Fibroblast of the conjunctiva (primary cell): ENCODE data around the gene EIF4ENIF1.
A peak's percentile ranks its signal among the peaks of the same experiment; 100 is the strongest.
"Not testable (repeated sequence)": the region's sequence is repeated elsewhere in the genome, so short reads cannot be mapped to it uniquely, and the experiment has no call there.

ENCODE experiments used
- DNase-seq: peaks from one replicate; pipeline ENCODE4 v3.0.0-alpha.2; 2010; ENCODE audit warnings: low read depth

The EIF4ENIF1 gene

DNA sequence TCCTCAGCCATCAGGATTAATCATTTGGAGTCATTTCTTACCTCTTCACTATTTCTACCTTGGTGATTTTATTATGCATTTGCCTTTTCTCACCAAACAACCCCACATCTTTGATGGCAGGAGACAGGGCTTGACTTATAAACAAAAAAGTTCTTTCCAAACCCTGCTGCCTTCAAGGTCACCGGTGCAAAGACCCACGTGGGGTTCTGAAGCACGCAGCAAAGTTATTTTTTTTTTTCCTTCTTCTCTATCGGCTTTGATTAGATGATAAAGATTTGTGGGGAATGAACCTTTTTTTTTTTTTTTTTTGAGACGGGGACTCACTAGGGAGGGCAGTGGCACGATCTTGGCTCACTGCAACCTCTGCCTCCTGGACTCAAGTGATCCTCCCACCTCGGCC is 46.1 kb downstream of the EIF4ENIF1 start:
- DNase-seq, result no peak

DNA sequence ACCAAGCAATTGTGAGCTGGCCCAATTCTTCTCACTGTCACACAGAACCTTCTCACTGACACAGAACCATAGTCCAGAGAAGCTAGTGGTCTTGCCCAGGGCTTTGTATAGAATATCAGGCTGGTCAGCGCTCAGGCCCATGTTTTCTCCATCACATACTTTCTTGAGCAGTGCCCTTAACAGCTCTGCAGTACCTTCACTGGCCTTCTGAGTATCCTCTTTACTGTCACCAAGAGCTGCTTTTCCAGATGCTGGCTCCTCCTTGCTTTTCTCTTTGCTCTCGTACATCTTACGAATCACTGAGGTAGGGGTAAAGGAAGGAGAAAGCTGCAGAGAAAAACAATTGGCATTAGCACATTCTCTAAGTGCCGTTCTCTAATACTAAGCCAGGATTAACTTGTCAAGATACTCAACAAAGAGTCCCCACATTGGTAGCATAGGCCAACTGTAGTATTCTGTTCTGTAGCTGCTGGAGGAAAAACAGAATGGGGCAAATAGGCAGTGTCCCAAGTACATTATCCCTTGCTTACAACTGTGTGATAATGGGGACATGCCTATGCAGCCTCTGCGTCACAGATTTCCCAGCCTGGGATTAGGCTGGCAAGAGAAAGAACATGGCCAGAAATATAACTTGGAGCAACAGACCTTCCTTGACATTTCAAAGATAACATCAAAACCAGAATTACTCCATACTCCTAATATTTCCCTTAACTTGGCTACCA is 46.7 kb downstream of the EIF4ENIF1 start:
- no peak for DNase-seq

DNA sequence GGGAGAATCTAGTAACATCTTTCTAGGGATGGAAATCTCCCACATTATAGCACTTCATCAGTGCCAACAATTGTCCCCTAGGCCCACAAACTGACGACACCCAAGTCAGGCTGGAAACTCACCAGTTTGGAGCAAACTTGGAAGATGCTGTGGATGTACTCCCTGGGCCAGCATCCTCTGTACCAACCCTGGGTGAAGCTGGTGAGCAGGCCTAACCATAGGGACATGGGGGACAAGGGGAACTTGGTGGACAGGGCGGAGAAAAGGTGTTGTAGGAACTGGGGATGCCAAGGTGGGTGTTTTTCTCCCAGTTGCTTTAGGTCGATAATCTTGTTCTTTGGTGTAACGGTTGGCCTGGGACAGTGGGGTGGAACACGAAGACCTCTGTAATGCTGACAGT is 48.0 kb downstream of the EIF4ENIF1 start:
- DNase-seq, result no peak

DNA sequence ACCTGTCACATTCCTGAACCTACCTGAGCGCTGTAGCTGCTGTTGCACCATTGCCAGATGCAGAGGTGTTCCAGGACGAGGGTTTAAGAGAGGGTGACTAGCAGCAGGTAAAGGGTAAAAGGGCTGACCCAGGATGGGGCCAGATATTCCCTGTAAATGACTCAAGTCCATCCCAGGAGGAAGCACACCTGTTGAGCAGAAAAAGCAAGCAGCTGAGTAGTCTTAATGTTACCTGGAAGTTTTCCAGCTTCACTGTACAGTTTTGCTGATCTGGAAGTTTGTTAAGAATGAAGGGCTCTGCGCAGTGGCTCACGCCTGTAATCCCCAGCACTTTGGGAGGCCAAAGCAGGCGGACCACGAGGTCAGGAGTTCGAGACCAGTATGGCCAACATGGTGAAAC is 49.0 kb downstream of the EIF4ENIF1 start:
- DNase-seq, result no peak

GRCh38 chr22:31439808-31440207 is 49.8 kb downstream of the EIF4ENIF1 start:
- DNase-seq, result no peak

DNA sequence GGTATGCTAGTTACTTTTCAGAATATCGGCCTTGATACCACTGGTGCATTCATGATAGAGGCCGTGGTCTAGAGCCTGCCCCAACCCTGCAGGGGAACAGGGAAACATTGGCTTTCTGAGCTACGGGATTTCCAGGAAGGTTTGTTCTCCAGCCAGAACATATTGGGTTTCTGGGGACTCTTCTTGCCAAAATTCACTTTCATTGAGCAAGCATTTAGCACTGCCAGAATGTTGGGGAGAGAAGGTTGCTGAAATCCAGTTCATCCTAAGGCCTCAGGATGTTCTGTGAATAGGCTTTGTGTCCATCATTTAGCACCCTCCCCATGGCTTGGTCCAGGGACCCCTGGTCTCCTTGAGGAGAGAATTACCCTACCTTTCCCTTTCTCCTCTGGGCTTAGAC is 53.5 kb downstream of the EIF4ENIF1 start:
- DNase-seq, result no peak

DNA sequence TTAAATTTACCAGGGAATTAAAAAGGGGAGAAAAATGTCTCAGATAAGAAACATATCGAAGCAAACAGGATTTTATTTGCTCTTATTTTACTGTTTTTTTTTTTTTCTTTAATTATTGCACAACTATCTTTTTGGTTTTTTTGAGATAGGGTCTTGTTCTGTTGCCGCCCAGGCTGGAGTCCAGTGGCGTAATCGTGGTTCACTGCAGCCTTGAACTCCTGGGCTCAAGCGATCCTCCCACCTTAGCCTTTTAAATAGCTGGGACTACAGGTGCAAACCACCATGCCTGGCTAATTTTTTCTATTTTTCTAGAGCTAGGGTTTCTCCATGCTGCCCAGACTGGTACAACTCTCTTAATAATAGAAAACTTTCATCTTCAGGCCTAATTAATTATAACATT is 57.7 kb downstream of the EIF4ENIF1 start:
- DNase-seq, result no peak

DNA sequence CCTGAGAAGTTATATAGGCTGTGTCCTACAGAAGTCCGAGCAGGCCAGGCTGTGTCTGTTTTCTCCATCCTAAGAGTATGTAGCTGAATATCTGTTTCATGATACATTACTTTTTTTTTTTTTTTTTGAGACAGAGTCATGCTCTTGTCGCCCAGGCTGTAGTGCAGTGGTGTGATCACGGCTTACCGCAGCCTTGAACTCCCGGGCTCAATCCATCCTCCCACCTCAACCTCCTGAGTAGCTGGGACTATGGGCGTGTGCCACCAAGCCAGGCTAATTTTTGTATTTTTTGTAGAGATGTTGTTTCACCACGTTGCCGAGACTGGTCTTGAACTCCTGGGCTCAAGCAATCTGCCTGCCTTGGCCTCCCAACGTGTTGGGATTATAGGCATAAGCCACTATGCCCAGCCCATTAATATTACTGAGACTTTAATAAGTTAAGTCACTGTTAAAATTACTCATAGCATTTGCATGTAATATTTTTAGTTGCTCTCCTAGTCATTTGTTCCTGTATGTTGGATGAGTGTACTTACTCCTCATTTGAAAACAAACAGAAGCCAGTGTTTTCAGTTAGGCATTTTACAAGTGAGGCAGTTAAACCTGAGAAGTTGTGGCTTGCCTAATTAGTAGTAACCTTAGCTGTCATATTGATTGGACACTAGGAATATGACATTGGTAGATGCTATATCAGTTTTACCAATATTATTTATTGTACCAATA is 64.2 kb downstream of the EIF4ENIF1 start:
- DNase-seq, result no peak

DNA sequence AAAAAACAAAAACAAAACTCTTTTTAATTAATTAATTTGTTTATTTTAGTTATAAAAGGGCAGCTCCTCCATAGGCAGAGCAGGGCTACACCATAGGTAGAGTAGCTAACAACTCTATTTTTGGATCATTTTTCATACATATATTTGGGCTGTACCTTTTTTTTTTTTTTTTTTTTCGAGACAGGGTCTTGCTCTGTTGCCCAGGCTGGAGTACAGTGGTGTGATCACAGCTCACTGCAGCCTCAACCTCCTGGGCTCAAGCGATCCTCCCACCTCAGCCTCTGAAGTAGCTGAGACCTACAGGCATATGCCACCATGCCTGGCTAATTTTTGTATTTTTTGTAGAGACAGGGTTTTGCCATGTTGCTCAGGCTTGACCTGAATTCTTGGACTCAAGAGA is 87.3 kb downstream of the EIF4ENIF1 start:
- DNase-seq, result not testable (repeated sequence)

GRCh38 chr22:31400023-31400397 is 89.6 kb downstream of the EIF4ENIF1 start:
- DNase-seq, result no peak

- peak; percentile 92 for DNase-seq
These were observed 90.2 kb downstream of the EIF4ENIF1 start, which contains the start of gene DRG1 for GRCh38 chr22:31399211-31400022. Gene DRG1, plus strand, starts transcription at chr22:31399604. Its CDS starts 80 bp downstream, at chr22:31399684.

DNA sequence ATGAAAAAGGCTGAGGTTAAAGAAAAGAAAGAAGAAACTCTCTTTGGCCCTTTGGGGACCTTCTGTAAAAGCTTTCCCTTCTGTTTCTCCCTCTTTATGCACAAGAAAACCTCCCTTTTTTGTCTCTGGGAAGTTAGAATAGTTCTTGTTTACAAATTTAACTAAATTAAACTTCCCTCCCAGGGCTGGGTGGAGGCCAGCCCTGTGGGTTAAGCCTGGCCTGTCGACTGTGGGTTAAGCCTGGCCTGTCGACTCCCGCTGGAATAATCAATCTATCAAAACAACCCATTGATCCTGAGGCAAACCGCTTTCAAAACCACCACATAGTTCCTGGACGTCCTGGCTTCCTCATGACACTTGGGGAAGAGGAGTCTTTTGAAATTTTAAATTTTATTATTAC is 91.4 kb downstream of the EIF4ENIF1 start:
- DNase-seq, result no peak

DNA sequence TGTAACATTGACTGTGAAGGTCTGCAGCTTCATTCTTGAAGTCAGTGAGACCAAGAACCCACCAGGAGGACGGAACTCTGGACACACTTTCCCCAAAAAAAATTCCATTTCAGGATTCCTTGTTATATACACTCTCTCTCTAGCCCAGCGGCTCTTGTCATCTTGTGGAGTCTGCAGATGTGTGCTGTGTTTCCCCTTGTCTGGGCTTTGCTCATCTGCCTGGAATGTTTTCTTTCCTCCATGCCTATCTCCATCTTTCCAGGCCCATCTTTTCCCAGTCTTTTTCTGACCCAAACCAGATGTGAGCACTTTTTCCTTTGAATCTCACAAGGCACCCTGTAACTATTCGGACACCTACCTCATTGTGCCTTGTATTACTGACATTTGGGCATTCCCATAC is 95.3 kb downstream of the EIF4ENIF1 start:
- no peak for DNase-seq

GRCh38 chr22:31393893-31394292 is 95.7 kb downstream of the EIF4ENIF1 start:
- DNase-seq, result no peak
